GOT3 (cell line): Measurements from ENCODE around the gene RXRB.
"Not testable (repeated sequence)": the region's sequence is repeated elsewhere in the genome, so short reads cannot be mapped to it uniquely, and the experiment has no call there.

Experiments
- DNase-seq: peaks from one replicate; lab custom pipeline; 2025; ENCODE audit warnings: mixed read lengths; lab: John Stamatoyannopoulos, UW

The RXRB gene

DNA sequence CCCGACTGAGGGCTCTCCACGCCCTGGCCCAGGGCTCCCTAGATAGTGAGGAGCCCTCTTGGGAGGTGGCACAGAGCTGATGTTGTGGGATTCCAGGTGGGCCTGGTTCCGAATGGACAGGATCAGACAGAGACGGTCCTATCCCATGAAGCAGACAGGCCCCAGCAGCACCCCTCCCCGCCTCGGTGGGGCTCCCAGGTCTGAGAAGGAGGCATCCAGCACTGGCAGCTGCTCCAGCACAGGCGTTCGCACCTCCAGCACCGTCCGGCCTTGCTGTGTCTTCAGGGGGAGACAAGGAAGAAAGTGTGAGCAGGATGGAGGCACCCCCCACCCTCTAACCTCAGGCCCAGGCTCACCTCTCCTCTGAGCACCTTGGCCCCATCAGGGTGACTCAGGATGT, 36.9 kb downstream of the RXRB start:
- DNase-seq = no peak

DNA sequence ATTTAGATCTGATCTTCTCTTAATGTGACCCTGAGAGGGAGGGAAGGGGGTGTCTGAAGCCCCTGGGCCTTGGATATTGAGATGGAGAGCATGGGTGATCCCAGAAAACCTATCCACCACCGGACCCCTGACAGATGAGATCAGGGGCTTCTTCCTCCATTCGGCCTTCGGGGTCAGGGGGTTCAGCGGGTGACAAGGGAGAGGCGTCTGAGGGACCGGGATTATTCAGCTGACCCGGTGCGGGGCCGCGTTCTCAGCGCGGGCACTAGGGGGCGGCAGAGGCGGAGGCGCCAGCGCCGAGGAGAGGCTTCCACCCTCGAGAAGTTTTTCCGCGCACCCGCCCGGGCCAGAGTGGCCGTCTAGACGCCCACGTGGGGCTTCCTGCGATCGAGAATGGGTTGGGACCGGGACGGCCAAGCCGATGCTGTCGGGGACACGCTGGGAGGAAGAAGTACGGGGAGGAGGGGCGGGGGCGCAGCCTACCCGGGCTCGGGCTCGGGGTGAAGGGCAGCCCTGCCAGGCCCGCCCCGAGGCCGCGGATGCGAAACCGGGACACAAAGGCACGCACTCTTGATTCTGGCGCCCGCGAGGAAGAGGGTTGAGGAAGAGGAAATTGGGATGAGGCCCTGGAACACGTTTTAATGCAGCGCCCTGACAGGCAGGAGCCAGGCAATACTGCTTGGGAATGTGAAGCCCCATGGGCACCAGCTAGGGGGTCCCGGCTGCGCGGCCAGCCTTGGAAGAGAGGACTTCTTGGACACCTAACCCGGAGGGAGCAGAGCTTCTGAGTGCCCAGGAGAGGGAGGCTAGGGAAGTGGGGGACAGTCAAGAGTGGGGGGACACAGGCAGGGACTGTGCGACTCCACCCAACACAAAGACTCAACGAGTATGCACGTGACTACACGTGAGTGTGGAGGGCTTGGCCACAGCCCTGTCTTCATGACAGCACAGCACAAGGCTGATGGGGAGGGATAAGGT, 38.8 kb downstream of the RXRB start:
- peak; percentile 68 for DNase-seq

DNA sequence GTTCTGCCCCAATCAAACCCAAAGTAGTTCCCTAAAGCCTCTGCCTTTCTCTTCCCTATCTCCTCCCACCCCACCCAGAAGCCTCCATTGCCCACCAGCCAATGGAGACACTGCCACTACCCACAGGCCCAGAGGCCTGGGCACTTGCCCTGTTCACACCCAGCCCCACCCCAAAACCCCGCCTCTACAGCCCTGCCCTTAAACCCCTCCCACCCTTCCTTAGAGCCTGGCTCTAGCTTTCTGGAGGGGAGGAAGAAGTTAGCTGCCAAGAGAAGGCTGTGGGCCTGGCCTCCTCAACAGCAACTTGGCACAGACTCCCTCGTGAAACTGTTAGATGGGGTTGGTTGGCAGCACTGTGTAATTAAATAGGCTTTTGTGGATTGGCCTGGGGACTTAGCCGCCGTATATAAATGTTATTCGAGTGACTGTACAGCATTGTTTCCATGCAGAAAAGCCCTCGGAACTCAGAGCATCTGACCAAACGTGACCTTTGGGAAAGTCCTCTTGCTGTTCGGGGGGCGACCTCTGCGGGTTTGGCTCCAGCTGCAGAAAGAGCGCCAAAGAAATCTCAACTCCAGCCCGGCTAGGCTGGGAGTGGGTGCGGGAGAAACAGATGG, 39.6 kb downstream of the RXRB start:
- peak; percentile 48 for DNase-seq

GRCh38 chr6:33160096-33160495, 40.4 kb downstream of the RXRB start:
- DNase-seq = no peak

DNA sequence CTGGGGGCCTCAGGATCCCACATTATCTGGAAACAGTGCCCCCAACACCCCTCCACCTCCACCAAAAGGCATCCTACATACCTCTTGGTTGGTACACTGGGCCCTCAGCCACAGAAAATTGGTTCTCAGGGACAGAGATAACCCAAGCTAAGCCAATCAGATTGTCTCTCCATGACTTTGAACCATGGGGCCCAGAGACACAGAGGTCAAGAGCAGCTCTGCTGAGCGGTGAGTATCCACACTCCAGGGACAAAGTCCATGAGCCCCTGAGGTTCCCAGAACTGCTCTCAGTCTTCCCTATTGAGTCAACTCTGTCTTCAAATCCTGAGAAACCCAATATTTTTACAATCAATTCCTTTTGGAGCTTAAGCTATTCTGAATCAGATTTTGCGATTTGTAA, 43.5 kb downstream of the RXRB start:
- DNase-seq = no peak

- no peak for DNase-seq
These were observed 43.9 kb downstream of the RXRB start for GRCh38 chr6:33156561-33156960.

DNA sequence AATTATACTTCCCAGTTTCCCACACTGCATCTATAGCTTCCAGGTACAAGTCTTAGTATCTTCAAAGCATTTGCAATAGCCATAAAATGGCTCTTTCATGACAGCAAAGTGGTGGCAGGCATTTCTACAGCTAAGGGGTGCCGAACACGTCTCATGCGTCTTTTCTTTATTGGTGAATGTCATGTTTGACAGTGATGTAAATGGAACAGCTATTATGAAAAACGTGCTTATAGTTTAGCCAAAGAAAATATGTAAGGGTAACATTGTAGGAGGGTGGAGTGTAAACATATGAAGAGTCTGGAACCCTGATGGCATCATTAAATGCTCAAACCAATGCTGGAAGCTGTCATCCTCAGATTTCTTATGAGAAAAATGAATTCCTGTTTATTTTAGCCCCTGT, 46.1 kb downstream of the RXRB start:
- DNase-seq = no peak

DNA sequence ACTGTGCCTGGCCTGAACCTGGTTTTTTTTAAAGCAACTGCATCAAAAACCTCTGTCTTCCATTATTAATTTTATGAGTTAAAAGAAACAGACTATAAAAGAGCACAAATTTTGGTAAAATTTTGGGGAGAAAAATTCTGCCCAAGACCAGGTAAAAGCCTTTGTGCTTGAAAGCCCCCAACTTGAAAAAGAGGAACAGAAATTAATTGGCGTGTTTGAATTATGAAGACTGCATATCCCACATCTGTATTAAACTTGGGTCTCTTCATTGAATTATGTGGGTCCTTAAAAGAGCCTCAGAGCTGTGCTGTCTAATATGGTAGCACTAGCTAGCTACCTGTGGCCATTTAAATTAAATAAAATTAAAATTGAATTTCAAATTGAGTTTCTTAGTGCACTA, 49.4 kb downstream of the RXRB start:
- no peak for DNase-seq

- not testable (repeated sequence) for DNase-seq
These were observed 49.9 kb downstream of the RXRB start for GRCh38 chr6:33150560-33150959.

DNA sequence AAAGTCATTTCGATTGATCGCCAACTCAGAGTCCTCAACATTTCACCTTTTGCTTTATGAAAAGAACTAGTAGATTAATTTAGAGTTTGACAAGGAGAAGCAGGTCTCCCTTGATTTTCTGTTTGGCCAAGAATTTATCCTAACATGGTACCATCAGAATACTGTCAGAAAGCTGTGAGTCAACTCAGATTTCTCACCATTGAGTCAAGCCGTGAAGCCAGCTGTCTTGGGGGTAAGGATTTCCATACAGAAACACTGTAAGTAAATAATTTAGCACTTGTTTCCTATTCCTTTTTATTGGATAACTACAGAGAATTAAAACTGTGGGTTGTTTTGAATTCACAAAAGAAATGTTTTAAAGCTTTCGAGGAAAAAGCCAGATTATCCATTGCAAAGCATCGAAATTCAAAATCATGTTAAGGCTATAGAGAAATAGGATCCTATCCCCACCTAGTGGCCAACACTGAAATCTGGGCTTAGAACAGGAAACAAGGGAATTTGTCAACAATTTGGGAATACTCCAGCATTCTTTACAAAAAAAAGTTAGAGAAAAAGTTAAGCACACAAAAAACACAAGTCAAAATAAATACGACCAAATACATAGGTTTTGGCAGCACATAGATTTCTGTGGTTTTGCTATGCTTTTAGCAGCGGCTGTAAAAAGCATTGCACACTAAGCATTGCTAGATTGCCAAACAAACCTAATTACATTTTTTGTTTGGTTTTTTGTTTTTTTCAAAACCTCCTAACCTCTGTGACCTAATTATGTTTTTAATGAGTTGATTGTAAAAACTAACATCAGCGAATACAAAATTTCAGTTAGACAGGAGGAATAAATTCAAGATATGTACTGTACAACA, 52.4 kb downstream of the RXRB start:
- no peak for DNase-seq

DNA sequence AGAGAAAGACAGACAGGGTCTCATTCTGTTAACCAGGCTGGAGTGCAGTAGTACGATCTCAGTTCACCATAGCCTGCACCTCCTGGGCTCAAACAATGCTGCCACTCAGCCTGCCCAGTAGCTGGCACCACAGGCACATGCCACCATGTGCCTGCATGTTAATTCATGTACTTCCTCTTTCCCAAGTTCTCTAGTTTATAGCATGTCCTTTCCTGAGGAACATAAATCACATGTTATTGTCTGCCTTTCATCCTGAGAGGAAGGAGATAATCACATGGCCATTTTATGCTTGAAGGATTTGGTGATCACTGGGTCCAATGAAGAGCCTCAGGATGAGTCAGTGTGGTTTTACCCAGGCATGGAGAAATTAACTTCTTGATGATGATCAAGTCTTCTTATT, 56.1 kb downstream of the RXRB start:
- no peak for DNase-seq
